GM23248 (cell line): ENCODE measurements around the gene ZNF428. TPM values are rescaled to one million over a fixed set of nuclear protein-coding genes. Genes with fewer than 3 reads are reported as not detected.
"Not testable (repeated sequence)": the region's sequence is repeated elsewhere in the genome, so short reads cannot be mapped to it uniquely, and the experiment has no call there.

Experiments
- DNase-seq: peaks from one replicate; pipeline ENCODE4 v3.0.0-alpha.2; 2015
- H2AFZ ChIP-seq: fragments of 200-600 bp; sonication (generic); 2 replicates; pipeline ENCODE4 v1.6.1; 2016; ENCODE audit warnings: antibody characterized with exemption
- H3F3A ChIP-seq: fragments of 200-600 bp; sonication (generic); 2 replicates; pipeline ENCODE4 v1.6.1; 2016; ENCODE audit warnings: mild to moderate bottlenecking, antibody characterized with exemption, mixed run types; ENCODE audit not compliant: insufficient read depth
- H3K27ac ChIP-seq: fragments of 200-600 bp; sonication (generic); 2 replicates; pipeline ENCODE4 v1.5.1; 2016; ENCODE audit warnings: mild to moderate bottlenecking
- H3K27me3 ChIP-seq: fragments of 200-600 bp; sonication (generic); replicated peaks from 2 replicates; pipeline ENCODE4 v1.6.1; 2016; ENCODE audit warnings: mild to moderate bottlenecking; ENCODE audit not compliant: insufficient read depth
- H3K36me3 ChIP-seq: fragments of 200-600 bp; sonication (generic); 2 replicates; pipeline ENCODE4 v1.6.1; 2016; ENCODE audit warnings: low read depth, mild to moderate bottlenecking
- H3K4me1 ChIP-seq: fragments of 200-600 bp; sonication (generic); 2 replicates; pipeline ENCODE4 v1.6.1; 2016; ENCODE audit warnings: mild to moderate bottlenecking; ENCODE audit not compliant: insufficient read depth
- H3K4me2 ChIP-seq: fragments of 200-600 bp; sonication (generic); one replicate; pipeline ENCODE4 v1.6.1; 2016; ENCODE audit warnings: mild to moderate bottlenecking; ENCODE audit not compliant: unreplicated experiment
- H3K4me3 ChIP-seq: fragments of 200-600 bp; sonication (generic); 2 replicates; pipeline ENCODE4 v1.5.1; 2016; ENCODE audit warnings: mild to moderate bottlenecking
- H3K79me2 ChIP-seq: fragments of 200-600 bp; sonication (generic); 2 replicates; pipeline ENCODE4 v1.6.1; 2016; ENCODE audit warnings: mild to moderate bottlenecking; ENCODE audit not compliant: insufficient read depth
- H3K9ac ChIP-seq: fragments of 200-600 bp; sonication (generic); 2 replicates; pipeline ENCODE4 v1.6.1; 2016; ENCODE audit warnings: mild to moderate bottlenecking
- H3K9me2 ChIP-seq: fragments of 200-600 bp; sonication (generic); 2 replicates; pipeline ENCODE4 v1.6.1; 2016; ENCODE audit warnings: mixed run types, mild to moderate bottlenecking, moderate library complexity; ENCODE audit not compliant: insufficient read depth
- H3K9me3 ChIP-seq: fragments of 200-600 bp; sonication (generic); one replicate; pipeline ENCODE4 v1.6.1; 2017; ENCODE audit warnings: low read depth
- H4K20me1 ChIP-seq: fragments of 200-600 bp; sonication (generic); 2 replicates; pipeline ENCODE4 v1.6.0; 2016; ENCODE audit not compliant: insufficient read depth
- EZH2 ChIP-seq: fragments of 200-600 bp; sonication (generic); IDR thresholded peaks from 2 replicates; pipeline ENCODE4 v1.6.1; 2018; ENCODE audit warnings: antibody characterized with exemption, mild to moderate bottlenecking; ENCODE audit not compliant: insufficient read depth, poor library complexity, severe bottlenecking
- EZH2phosphoT487 ChIP-seq: fragments of 200-600 bp; sonication (generic); IDR thresholded peaks from 2 replicates; pipeline ENCODE4 v1.6.1; 2018; ENCODE audit warnings: antibody characterized with exemption, moderate library complexity, mild to moderate bottlenecking, low read depth; ENCODE audit not compliant: insufficient read depth
- WGBS, 2 experiments: methylation state at CpG; one replicate each; pipeline ENCODE4 v1.1.6; 2015 to 2017; ENCODE audit warnings: low lambda C conversion rate in 2 of 2, low coverage in 1 of 2; ENCODE audit errors: missing lambda C conversion rate in 2 of 2; 5-methylcytosine and 5-hydroxymethylcytosine counted together
- in situ Hi-C: fragments of 300-500 bp; cut with MboI; formaldehyde crosslinking; loops from 2 replicates; pipeline ENCODE4 v1.15.0; 2020
- polyA plus RNA-seq: library from polyadenylated mRNA; unstranded; fragments of >200 nt; fragmentation: Nextera tagmentation; extraction: Ambion mirVana; gene quantifications from 2 replicates; pipeline ENCODE4 v1.2.1, GENCODE V29; 2016
- total RNA-seq: library from RNA; depleted of rRNA; stranded (reverse); fragments of >200 nt; shearing (Covaris generic); gene quantifications from 2 replicates; pipeline ENCODE4 v1.2.3, GENCODE V29; 2014

ZNF428 gene
- total and polyA plus RNA-seq, 2 experiments from 2014 or later, result 29.7 to 36.0 TPM

DNA sequence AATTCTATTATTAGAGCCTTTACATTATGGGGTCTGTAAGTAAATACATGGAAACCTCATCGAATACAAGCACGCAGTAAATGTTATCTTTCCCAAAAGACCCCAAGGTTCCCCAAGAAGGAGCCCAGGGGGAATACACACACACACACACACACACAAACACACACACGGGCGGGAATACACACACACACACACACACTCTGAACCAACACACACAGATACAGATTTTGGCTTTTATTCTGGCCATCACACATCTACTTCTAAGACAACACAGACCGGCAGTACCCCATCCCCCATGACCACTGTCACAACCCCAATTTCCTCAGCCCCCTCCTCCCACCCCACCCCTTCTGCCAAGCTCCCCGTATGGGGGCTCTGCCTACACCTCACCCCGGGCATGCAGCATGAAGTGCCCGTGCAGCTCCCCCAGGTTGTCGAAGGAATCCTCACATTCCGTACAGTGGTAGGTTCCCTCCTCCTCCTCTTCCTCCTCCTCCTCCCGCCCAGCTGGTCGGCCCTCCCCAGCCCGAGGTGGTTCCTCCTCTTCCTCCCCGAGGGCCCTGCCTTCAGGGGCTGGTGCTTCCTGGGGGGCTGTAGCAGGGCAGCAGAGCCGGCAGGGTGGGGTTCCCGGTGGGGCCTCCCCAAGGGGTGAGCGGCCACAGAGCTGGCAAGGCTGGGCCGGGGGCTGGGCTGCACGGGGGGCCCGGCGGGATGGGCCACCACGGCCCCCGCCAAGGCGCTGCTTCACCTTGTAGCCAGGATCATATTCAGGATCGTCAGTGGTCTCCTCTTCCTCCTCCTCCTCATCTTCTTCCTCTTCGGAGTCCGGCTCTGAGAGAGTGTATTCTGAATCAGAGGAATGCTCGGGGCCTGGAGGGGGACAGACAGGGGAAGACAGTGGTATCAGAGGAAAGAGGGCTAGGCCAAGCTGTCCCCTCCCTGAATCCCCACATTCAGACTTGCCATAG lies 11.9 kb downstream of the ZNF428 start:
- 87 to 88% methylated on average over 10 to 28 of the region's 28 CpGs for WGBS, 2 experiments
- DNase-seq, result no peak

DNA sequence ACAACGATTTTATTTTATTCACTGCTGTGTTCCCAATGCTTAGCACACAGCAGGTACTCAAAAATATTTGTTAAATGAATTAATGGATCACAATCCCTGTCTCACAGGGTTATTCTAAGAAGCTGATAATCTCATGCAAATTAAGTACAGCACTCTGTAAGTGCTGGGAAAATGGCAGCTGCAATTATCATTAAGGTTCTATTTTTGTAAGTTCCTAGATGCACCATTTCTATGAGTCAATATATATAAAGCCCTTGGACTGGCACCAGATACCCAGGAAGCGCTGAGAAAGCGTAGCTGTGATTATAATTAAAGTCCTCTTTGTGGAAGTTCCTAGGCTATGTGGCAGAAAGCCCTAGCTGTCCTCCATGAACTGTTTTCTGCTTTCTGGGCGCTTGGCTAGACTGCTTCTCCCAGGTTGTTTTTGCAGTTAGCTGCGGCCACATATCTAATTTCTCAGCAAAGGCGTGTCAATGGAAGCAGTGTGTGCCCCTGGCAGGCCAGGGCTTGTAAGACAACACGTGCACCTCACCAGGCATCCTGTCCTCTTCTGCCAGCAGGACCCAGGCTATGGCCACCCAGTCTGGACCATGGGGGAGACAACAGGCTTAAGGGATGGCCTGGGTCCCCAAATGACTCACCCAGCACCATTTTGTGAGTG lies 12.7 kb downstream of the ZNF428 start:
- no peak overlapping the region for H2AFZ ChIP-seq
- 92 to 96% methylated on average over 7 of the region's 7 CpGs for WGBS, 2 experiments
- H3K79me2 ChIP-seq, result peaks cover 16% of the 10 kb centered on the region
- in situ Hi-C loops, result no loop called here
- no peaks in the 10 kb centered on the region for H3K4me1 ChIP-seq
- no peak for DNase-seq
- no peaks in the 10 kb centered on the region for H4K20me1 ChIP-seq
- peaks cover 3% of the 10 kb centered on the region; the same call in 1 of the 2 replicates for H3K36me3 ChIP-seq
- H3K4me2 ChIP-seq, result no peak overlapping the region
- H3K9me2 ChIP-seq, result no peaks in the 10 kb centered on the region
- no peak for TF ChIP-seq EZH2phosphoT487
- no peak for TF ChIP-seq EZH2
- no peak overlapping the region for H3K4me3 ChIP-seq
- no peaks in the 10 kb centered on the region for H3K9me3 ChIP-seq
- no peaks in the 10 kb centered on the region for H3K27me3 ChIP-seq
- no peak overlapping the region for H3K27ac ChIP-seq
- no peaks in the 10 kb centered on the region for H3F3A ChIP-seq
- H3K9ac ChIP-seq, result no peak overlapping the region

More for the DNA sequence above, 11.9 kb downstream of the ZNF428 start:
- Histone ChIP-seq H3K27ac (no peak overlapping the region), H3F3A (no peaks in the 10 kb centered on the region), H4K20me1 (no peaks in the 10 kb centered on the region), H3K36me3 (0 out of 2 replicates have a peak, but pooled peaks cover 3% of the 10 kb centered on the region), H3K4me3 (no peak overlapping the region), H3K9me3 (no peaks in the 10 kb centered on the region), H3K27me3 (no peaks in the 10 kb centered on the region), H3K4me2 (no peak overlapping the region), H2AFZ (no peak overlapping the region), H3K9ac (no peak overlapping the region), H3K79me2 (peaks cover 22% of the 10 kb centered on the region), H3K9me2 (no peaks in the 10 kb centered on the region), H3K4me1 (no peaks in the 10 kb centered on the region)
- TF ChIP-seq EZH2phosphoT487 (no peak), EZH2 (no peak)
- in situ Hi-C loops, result no loop called here

DNA sequence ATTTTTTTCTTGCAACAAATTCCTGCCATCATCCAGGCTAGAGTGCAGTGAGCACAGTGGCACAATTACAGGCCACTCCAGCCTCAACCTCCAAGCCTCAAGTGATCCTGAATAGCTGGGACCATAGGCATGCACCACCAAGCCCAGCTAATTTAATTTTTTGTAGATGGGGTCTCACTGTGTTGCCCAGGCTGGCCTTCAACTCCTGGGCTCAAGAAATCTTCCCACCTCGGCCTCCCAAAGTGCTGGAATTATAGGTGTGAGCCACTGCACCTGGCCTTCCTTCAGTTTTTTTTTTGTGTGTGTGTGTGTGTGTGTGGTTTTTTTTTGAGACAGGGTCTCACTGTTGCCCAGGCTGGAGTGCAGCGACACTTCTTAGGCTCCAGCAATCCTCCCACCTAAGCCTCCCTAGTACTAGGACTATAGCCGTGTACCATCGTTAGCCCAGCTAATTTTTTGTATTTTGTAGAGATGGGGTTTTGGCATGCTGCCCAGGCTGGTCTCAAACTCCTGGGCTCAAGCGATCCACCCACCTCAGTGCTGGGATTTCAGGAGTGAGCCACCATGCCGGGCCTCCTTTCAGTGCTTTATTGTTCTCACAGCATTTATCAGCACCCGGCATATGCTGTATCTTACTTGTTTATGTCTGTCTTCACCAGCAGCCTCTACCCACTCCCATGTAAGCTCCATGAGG lies 13.4 kb downstream of the ZNF428 start:
- Histone ChIP-seq H3K36me3 (peaks cover 4% of the 10 kb centered on the region; the same call in 1 of the 2 replicates), H3K79me2 (peaks cover 9% of the 10 kb centered on the region; the same call in 1 of the 2 replicates), H3K27ac (no peak overlapping the region), H3K9me2 (no peaks in the 10 kb centered on the region), H3K4me2 (no peak overlapping the region), H3K9me3 (no peaks in the 10 kb centered on the region), H3K4me3 (no peak overlapping the region), H3K27me3 (no peaks in the 10 kb centered on the region), H3F3A (no peaks in the 10 kb centered on the region), H2AFZ (no peak overlapping the region), H3K4me1 (no peaks in the 10 kb centered on the region), H4K20me1 (no peaks in the 10 kb centered on the region), H3K9ac (no peak overlapping the region)
- no peak for DNase-seq
- TF ChIP-seq EZH2phosphoT487, result no peak
- TF ChIP-seq EZH2, result no peak
- 79 to 82% methylated on average over 7 of the region's 7 CpGs for WGBS, 2 experiments
- in situ Hi-C loops, result no loop called here

DNA sequence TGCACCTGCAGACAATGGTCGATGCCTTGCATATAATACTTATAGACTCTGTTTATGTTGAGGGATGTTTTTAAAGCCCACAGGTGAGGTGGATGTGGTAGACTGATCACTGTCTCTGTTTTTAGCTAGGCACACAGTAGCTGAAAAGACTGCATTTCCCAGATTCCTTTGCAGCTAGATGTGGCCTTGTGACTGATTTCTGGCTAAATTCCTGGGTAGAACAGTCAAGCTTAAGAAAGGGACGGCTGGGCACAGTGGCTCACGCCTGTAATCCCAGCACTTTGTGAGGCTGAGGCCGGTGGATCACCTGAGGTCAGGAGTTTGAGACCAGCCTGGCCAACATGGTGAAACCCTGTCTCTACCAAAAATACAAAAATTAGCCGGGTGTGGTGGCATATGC lies 19.1 kb downstream of the ZNF428 start:
- not testable (repeated sequence) for H3K36me3 ChIP-seq, H3K27ac ChIP-seq
- 64 to 72% methylated on average over 5 of the region's 5 CpGs for WGBS, 2 experiments

More for the DNA sequence above, 19.1 kb downstream of the ZNF428 start:
- H2AFZ ChIP-seq, H3K9ac ChIP-seq, H3K4me2 ChIP-seq, H3F3A ChIP-seq, H3K9me2 ChIP-seq, H3K27me3 ChIP-seq, H4K20me1 ChIP-seq, in situ Hi-C loops, H3K4me3 ChIP-seq, H3K9me3 ChIP-seq, DNase-seq: not testable (repeated sequence)
- Histone ChIP-seq H3K79me2 (peaks cover 41% of the 10 kb centered on the region), H3K4me1 (peaks cover 13% of the 10 kb centered on the region)
